Measurements from ENCODE around the gene OPN1SW. TPM values are rescaled to one million over a fixed set of nuclear protein-coding genes. Genes with fewer than 3 reads are reported as not detected.

Gene OPN1SW
- polyA plus RNA-seq, 3 donors, result not detected

Other genes starting within 250 kb of the OPN1SW start
- 1 to 10 TPM in 2 of 3 donors, under 1 TPM in 1; 0.44 to 2.6 (median 1.6) TPM for gene GARIN1A, start 103.5 kb downstream of the OPN1SW start, polyA plus RNA-seq
- 10 to 100 TPM; 21.3 to 75.9 (median 60.5) TPM for gene CALU, start 36.4 kb downstream of the OPN1SW start, polyA plus RNA-seq
- gene CCDC136, start 16.2 kb upstream of the OPN1SW start, polyA plus RNA-seq, result 1 to 10 TPM in 2 of 3 donors, under 1 TPM in 1; 0.79 to 2.8 (median 1.1) TPM
- gene FLNC, start 54.6 kb upstream of the OPN1SW start, polyA plus RNA-seq, result 1 to 10 TPM; 5.8 to 9.3 (median 7.3) TPM
- 100 to 1,000 TPM in 2 of 3 donors, 10 to 100 TPM in 1; 76.4 to 216 (median 158) TPM for gene ATP6V1F, start 87.1 kb upstream of the OPN1SW start, polyA plus RNA-seq
- gene KCP, start 134.9 kb upstream of the OPN1SW start, polyA plus RNA-seq, result 1 to 10 TPM in 2 of 3 donors, under 1 TPM in 1; 0.26 to 2.0 (median 1.5) TPM
- 1 to 10 TPM; 2.7 to 4.3 (median 3.7) TPM for gene IRF5, start 162.1 kb upstream of the OPN1SW start, polyA plus RNA-seq